Neuronal stem cell (in vitro differentiated cells): Measurements from ENCODE around the gene PRKCE.
A peak's percentile ranks its signal among the peaks of the same experiment; 100 is the strongest.

Experiments used
- DNase-seq: peaks from one replicate; pipeline ENCODE4 v3.0.0-alpha.2; 2013; ENCODE audit warnings: low spot score
- H2AFZ ChIP-seq: one replicate; pipeline ENCODE4 v1.6.1; 2013; ENCODE audit warnings: mild to moderate bottlenecking, low read length, inconsistent platforms
- H2AK5ac ChIP-seq: 2 replicates; pipeline ENCODE4 v1.6.1; 2013; ENCODE audit warnings: low read depth, mild to moderate bottlenecking, inconsistent platforms, low read length, moderate library complexity, mixed read lengths
- H2BK120ac ChIP-seq: 2 replicates; pipeline ENCODE4 v1.6.1; 2013; ENCODE audit warnings: low read depth, mild to moderate bottlenecking, inconsistent platforms, low read length, moderate library complexity, mixed read lengths
- H2BK12ac ChIP-seq: one replicate; pipeline ENCODE4 v1.6.1; 2013; ENCODE audit warnings: low read length, inconsistent platforms
- H2BK15ac ChIP-seq: 2 replicates; pipeline ENCODE4 v1.6.1; 2013; ENCODE audit warnings: mild to moderate bottlenecking, low read length, inconsistent platforms, mixed read lengths
- H2BK5ac ChIP-seq: one replicate; pipeline ENCODE4 v1.6.1; 2013; ENCODE audit warnings: inconsistent platforms, mild to moderate bottlenecking, low read length, moderate library complexity
- H3K14ac ChIP-seq: one replicate; pipeline ENCODE4 v1.6.1; 2013; ENCODE audit warnings: low read length, inconsistent platforms
- H3K18ac ChIP-seq: 2 replicates; pipeline ENCODE4 v1.6.1; 2013; ENCODE audit warnings: low read length, inconsistent platforms
- H3K23ac ChIP-seq: 2 replicates; pipeline ENCODE4 v1.6.1; 2013; ENCODE audit warnings: low read depth, mild to moderate bottlenecking, mixed read lengths, low read length, inconsistent platforms; ENCODE audit not compliant: poor library complexity
- H3K27ac ChIP-seq: replicated peaks from 3 replicates; pipeline ENCODE4 v1.5.1; 2013; ENCODE audit warnings: low read length, inconsistent platforms
- H3K27me3 ChIP-seq, 3 experiments: 2 replicates each; pipeline ENCODE4 v1.6.1; 2013; ENCODE audit warnings: low read length in 3 of 3, mild to moderate bottlenecking in 2 of 3, inconsistent platforms in 1 of 3, low read depth in 1 of 3, mixed read lengths in 1 of 3, moderate library complexity in 1 of 3; ENCODE audit not compliant: control insufficient read depth in 3 of 3, insufficient read depth in 3 of 3
- H3K36me3 ChIP-seq, 2 donors: replicated peaks in 1 of 2; 2 replicates each; pipeline ENCODE4 v1.6.1; 2013; ENCODE audit warnings: low read length in 2 of 2; ENCODE audit not compliant: control insufficient read depth in 2 of 2, insufficient read depth in 2 of 2
- H3K4ac ChIP-seq: 2 replicates; pipeline ENCODE4 v1.6.1; 2013; ENCODE audit warnings: inconsistent platforms, mild to moderate bottlenecking, low read length, moderate library complexity
- H3K4me1 ChIP-seq, 2 donors: 1 replicate in 1 of 2; 2 replicates in 1 of 2; pipeline ENCODE4 v1.6.1; 2013; ENCODE audit warnings: low read length in 2 of 2, low read depth in 1 of 2; ENCODE audit not compliant: control insufficient read depth in 2 of 2, insufficient read depth in 1 of 2
- H3K4me2 ChIP-seq: one replicate; pipeline ENCODE4 v1.6.1; 2013; ENCODE audit warnings: mild to moderate bottlenecking, low read length, inconsistent platforms; ENCODE audit not compliant: insufficient read depth, poor library complexity, severe bottlenecking
- H3K4me3 ChIP-seq, 2 donors: 2 replicates each; pipeline ENCODE4 v1.5.1; 2013; ENCODE audit warnings: low read length in 2 of 2, mild to moderate bottlenecking in 2 of 2, inconsistent platforms in 1 of 2, moderate library complexity in 1 of 2
- H3K79me1 ChIP-seq: one replicate; pipeline ENCODE4 v1.6.1; 2013; ENCODE audit warnings: low read depth, mild to moderate bottlenecking, inconsistent platforms, low read length, moderate library complexity
- H3K9ac ChIP-seq: one replicate; pipeline ENCODE4 v1.6.1; 2013; ENCODE audit warnings: mild to moderate bottlenecking, low read depth, low read length, inconsistent platforms; ENCODE audit not compliant: poor library complexity
- H3K9me3 ChIP-seq, 2 donors: replicated peaks in 1 of 2; 2 replicates each; pipeline versions ENCODE3 to v1.6.1; 2013; ENCODE audit warnings: low read length in 2 of 2, mild to moderate bottlenecking in 2 of 2, inconsistent platforms in 1 of 2, low read depth in 1 of 2, mixed read lengths in 1 of 2, moderate library complexity in 1 of 2; ENCODE audit not compliant: control insufficient read depth in 2 of 2, insufficient read depth in 1 of 2
- H4K8ac ChIP-seq: one replicate; pipeline ENCODE4 v1.6.1; 2013; ENCODE audit warnings: low read depth, mild to moderate bottlenecking, inconsistent platforms, low read length, moderate library complexity
- H4K91ac ChIP-seq: one replicate; pipeline ENCODE4 v1.6.1; 2013; ENCODE audit warnings: low read length, low read depth, mild to moderate bottlenecking, inconsistent platforms; ENCODE audit not compliant: poor library complexity
- WGBS, 2 donors: extraction: QIAGEN DNeasy Blood & Tissue Kit; methylation state at CpG; one replicate each; pipeline ENCODE4 v1.1.7; 2013; ENCODE audit warnings: missing lambda C conversion rate in 2 of 2, mixed read lengths in 1 of 2; ENCODE audit not compliant: insufficient read length in 2 of 2, insufficient replicate concordance in 1 of 2; ENCODE audit errors: extremely low coverage in 2 of 2; 5-methylcytosine and 5-hydroxymethylcytosine counted together

Gene PRKCE

GRCh38 chr2:45812011-45812500 lies 160.6 kb downstream of the PRKCE start:
- Histone ChIP-seq H3K4me2 (no peak overlapping the region), H3K9me3 (no peaks in the 10 kb centered on the region), H2AFZ (no peak overlapping the region), H3K27me3 (no peaks in the 10 kb centered on the region), H2AK5ac (no peak overlapping the region), H3K4ac (no peak overlapping the region), H3K36me3 (no peaks in the 10 kb centered on the region), H2BK15ac (no peak overlapping the region), H3K27ac (no peak overlapping the region), H3K4me3 (no peak overlapping the region), H3K14ac (no peak overlapping the region), H2BK12ac (no peak overlapping the region), H2BK120ac (no peak overlapping the region), H4K91ac (no peak overlapping the region), H3K23ac (no peak overlapping the region), H3K79me1 (no peaks in the 10 kb centered on the region), H4K8ac (no peak overlapping the region), H3K9ac (no peak overlapping the region), H3K4me1 (peaks cover 11 to 15% of the 10 kb centered on the region in 2 donors), H2BK5ac (no peak overlapping the region), H3K18ac (no peak overlapping the region)
- DNase-seq: no peak
- no CpG with 5 or more reads among the region's 3 CpGs for WGBS, 2 donors

DNA sequence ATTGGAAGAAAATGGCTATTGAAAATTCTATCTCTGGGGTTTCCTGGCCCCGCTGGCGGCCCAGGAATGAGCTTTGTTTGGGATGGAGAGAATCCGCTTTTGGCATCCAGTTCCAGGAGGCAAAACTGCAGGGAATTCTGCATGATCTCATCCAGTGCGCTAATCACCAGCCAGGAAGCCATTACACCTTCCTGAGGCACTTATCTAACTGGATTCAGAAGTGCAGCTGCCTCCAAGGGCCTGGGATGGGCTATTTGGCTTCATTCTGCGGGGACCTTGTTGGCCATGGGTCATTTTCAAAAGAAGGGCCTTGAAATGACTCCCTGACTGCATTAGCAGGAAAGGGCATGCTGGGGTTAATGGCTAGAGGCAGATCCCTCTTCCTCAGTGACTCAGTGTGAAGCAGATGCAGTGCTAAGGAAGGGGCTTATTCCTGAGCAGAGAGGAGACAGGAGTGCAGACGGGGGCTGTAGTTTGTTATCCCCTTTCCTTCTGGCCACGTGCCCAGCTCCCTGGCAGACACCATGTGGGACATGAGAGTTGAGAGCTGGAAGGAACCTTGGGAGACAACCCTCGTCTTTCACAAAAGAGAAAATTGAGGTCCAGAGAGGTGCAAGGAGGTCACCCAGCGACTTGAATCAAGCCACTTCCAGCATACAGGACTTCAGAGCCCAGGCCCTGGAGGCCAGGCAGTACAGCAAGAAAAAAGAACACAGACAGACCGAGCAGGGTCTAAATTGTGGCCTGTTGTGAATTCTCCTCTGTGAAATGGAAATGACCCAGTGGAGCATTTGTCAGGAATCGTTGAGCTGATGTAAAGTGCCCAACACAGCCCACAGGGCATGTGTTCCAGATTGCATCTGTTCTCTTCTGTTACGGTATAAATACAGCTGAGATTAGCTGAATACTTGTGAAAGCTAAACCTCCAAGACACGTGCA lies 161.8 kb downstream of the PRKCE start:
- no peak overlapping the region for H3K4me2 ChIP-seq
- H3K79me1 ChIP-seq: no peaks in the 10 kb centered on the region
- H3K23ac ChIP-seq: no peak overlapping the region
- H3K36me3 ChIP-seq: no peaks in the 10 kb centered on the region
- DNase-seq: no peak
- peak overlapping the region; percentile 51 for H2BK12ac ChIP-seq
- H3K9ac ChIP-seq: no peak overlapping the region
- H2BK15ac ChIP-seq: no peak overlapping the region
- no peak overlapping the region for H2BK5ac ChIP-seq
- peak overlapping the region; percentile 20 for H3K27ac ChIP-seq
- H3K4ac ChIP-seq: peak overlapping the region; percentile 43
- no peaks in the 10 kb centered on the region for H3K27me3 ChIP-seq
- no peak overlapping the region for H4K91ac ChIP-seq
- H2AFZ ChIP-seq: peak overlapping the region; percentile 28
- H3K4me1 ChIP-seq: peaks cover 11 to 15% of the 10 kb centered on the region in 2 donors
- H2AK5ac ChIP-seq: no peak overlapping the region
- no peak overlapping the region for H2BK120ac ChIP-seq
- H3K9me3 ChIP-seq: no peaks in the 10 kb centered on the region
- peak overlapping the region; percentile 33 for H3K18ac ChIP-seq
- no peak overlapping the region for H3K4me3 ChIP-seq
- no CpG with 5 or more reads among the region's 13 CpGs for WGBS, 2 donors
- H4K8ac ChIP-seq: no peak overlapping the region
- no peak overlapping the region for H3K14ac ChIP-seq

GRCh38 chr2:45814488-45814887 lies 163.0 kb downstream of the PRKCE start:
- H3K9ac ChIP-seq: no peak overlapping the region
- no peak for DNase-seq
- no peaks in the 10 kb centered on the region for H3K36me3 ChIP-seq
- H3K4me2 ChIP-seq: no peak overlapping the region
- H4K8ac ChIP-seq: no peak overlapping the region
- H2BK5ac ChIP-seq: no peak overlapping the region
- no peak overlapping the region for H2BK12ac ChIP-seq
- no peak overlapping the region for H3K4ac ChIP-seq
- no peaks in the 10 kb centered on the region for H3K27me3 ChIP-seq
- H3K18ac ChIP-seq: no peak overlapping the region
- no peak overlapping the region for H3K23ac ChIP-seq
- no peaks in the 10 kb centered on the region for H3K79me1 ChIP-seq
- H3K4me3 ChIP-seq: no peak overlapping the region
- H3K14ac ChIP-seq: no peak overlapping the region
- H2BK15ac ChIP-seq: no peak overlapping the region
- no peak overlapping the region for H2AK5ac ChIP-seq
- H3K9me3 ChIP-seq: peaks cover 0 to 3% of the 10 kb centered on the region in 2 donors
- H3K4me1 ChIP-seq: peaks cover 11 to 15% of the 10 kb centered on the region in 2 donors
- H4K91ac ChIP-seq: no peak overlapping the region
- H3K27ac ChIP-seq: no peak overlapping the region
- no peak overlapping the region for H2BK120ac ChIP-seq
- H2AFZ ChIP-seq: no peak overlapping the region
- WGBS, 2 donors: no CpG with 5 or more reads among the region's 3 CpGs

DNA sequence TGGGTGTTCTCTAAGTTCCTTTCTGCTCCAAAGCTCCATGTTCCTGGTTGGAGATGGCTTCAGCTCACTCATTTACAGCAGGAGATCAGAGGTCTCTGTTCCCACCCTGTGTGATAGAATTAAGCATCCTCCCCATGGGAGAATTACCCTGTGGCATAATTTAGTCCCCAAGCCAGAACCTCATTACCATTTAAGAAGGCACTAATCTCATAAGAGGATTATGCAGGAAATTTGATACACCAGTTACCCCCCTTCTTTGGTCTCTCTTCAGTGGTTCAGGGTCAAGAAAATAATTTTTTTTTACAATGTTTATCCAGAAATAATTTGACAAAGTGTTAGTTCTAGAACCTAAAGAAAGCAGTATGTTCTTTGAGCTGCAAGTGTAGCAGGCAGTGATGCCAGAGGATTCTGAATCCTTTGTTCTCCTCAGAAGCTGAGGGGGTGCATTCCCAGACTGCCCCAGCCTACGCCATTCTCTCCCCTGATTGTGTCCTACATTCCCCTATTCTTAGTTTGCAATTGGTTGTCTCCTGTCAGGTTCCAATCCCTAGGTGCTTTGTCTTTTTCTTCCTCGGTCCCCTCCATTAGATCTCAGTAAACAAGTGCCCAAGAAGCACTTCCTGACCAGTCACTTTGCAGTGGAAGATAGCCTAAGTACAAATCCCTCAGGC lies 163.6 kb downstream of the PRKCE start:
- no peak overlapping the region for H3K18ac ChIP-seq
- H2AK5ac ChIP-seq: no peak overlapping the region
- H3K4me1 ChIP-seq: peaks cover 11 to 15% of the 10 kb centered on the region in 2 donors
- H2AFZ ChIP-seq: no peak overlapping the region
- H3K4me2 ChIP-seq: no peak overlapping the region
- no peak overlapping the region for H3K14ac ChIP-seq
- H3K4me3 ChIP-seq: no peak overlapping the region
- H3K9ac ChIP-seq: no peak overlapping the region
- peak overlapping the region; percentile 6 for H3K27ac ChIP-seq
- no CpG with 5 or more reads among the region's 2 CpGs for WGBS, 2 donors
- no peaks in the 10 kb centered on the region for H3K79me1 ChIP-seq
- H3K27me3 ChIP-seq: no peaks in the 10 kb centered on the region
- peaks cover 0 to 3% of the 10 kb centered on the region in 2 donors for H3K9me3 ChIP-seq
- H3K23ac ChIP-seq: no peak overlapping the region
- H2BK12ac ChIP-seq: no peak overlapping the region
- H4K91ac ChIP-seq: no peak overlapping the region
- no peak overlapping the region for H3K4ac ChIP-seq
- H2BK5ac ChIP-seq: no peak overlapping the region
- DNase-seq: no peak
- no peak overlapping the region for H2BK15ac ChIP-seq
- no peak overlapping the region for H2BK120ac ChIP-seq
- H3K36me3 ChIP-seq: no peaks in the 10 kb centered on the region
- H4K8ac ChIP-seq: no peak overlapping the region
